Ishikawa (cell line): Measurements from ENCODE around the gene UTP25.
A peak's percentile ranks its signal among the peaks of the same experiment; 100 is the strongest.

Experiments used
- CEBPB ChIP-seq: IDR thresholded peaks from 2 replicates; pipeline ENCODE4 v1.6.1; 2012
- CREB1 ChIP-seq: IDR thresholded peaks from 2 replicates; pipeline ENCODE4 v1.6.1; 2012; ENCODE audit warnings: low read depth
- EGR1 ChIP-seq: IDR thresholded peaks from 2 replicates; pipeline ENCODE4 v1.6.1; 2012
- EP300 ChIP-seq: IDR thresholded peaks from 2 replicates; pipeline ENCODE4 v1.6.1; 2012; ENCODE audit warnings: borderline replicate concordance
- FOXM1 ChIP-seq: IDR thresholded peaks from 2 replicates; pipeline ENCODE4 v1.6.1; 2012; ENCODE audit warnings: low read depth, borderline replicate concordance
- MAX ChIP-seq: IDR thresholded peaks from 2 replicates; pipeline ENCODE4 v1.6.1; 2012
- NFIC ChIP-seq: IDR thresholded peaks from 2 replicates; pipeline ENCODE4 v1.6.1; 2012
- RAD21 ChIP-seq: IDR thresholded peaks from 2 replicates; pipeline ENCODE4 v1.6.1; 2012; ENCODE audit warnings: low read depth
- REST ChIP-seq: IDR thresholded peaks from 2 replicates; pipeline ENCODE4 v1.6.1; 2012; ENCODE audit warnings: low read depth, mild to moderate bottlenecking
- TAF1 ChIP-seq: IDR thresholded peaks from 2 replicates; pipeline ENCODE4 v1.6.1; 2012; ENCODE audit warnings: low read depth, mild to moderate bottlenecking
- TCF12 ChIP-seq: IDR thresholded peaks from 2 replicates; pipeline ENCODE4 v1.6.1; 2012; ENCODE audit warnings: low read depth
- TEAD4 ChIP-seq: IDR thresholded peaks from 2 replicates; pipeline ENCODE4 v1.6.1; 2012
- USF1 ChIP-seq: IDR thresholded peaks from 2 replicates; pipeline ENCODE4 v1.6.1; 2012
- YY1 ChIP-seq: IDR thresholded peaks from 2 replicates; pipeline ENCODE4 v1.6.1; 2012; ENCODE audit warnings: low read depth
- ZBTB7A ChIP-seq: IDR thresholded peaks from 2 replicates; pipeline ENCODE4 v1.6.1; 2012; ENCODE audit warnings: low read depth

UTP25 gene

GRCh38 chr1:209855623-209856022, 27.9 kb downstream of the UTP25 start:
- TF ChIP-seq TAF1 (no peak), TCF12 (no peak), NFIC (no peak), EP300 (no peak), ZBTB7A (no peak), MAX (no peak)

GRCh38 chr1:209858561-209859103, 30.9 kb downstream of the UTP25 start:
- TF ChIP-seq FOXM1 (no peak), USF1 (no peak), RAD21 (no peak), REST (no peak), CREB1 (no peak), CEBPB (no peak), ZBTB7A (no peak), TCF12 (no peak), MAX (no peak), TAF1 (no peak), EGR1 (no peak), YY1 (no peak), NFIC (no peak), TEAD4 (no peak), EP300 (no peak)

- TF ChIP-seq MAX (no peak), RAD21 (peak; percentile 81)
Observed at GRCh38 chr1:209860293-209860881, 32.6 kb downstream of the UTP25 start.

- TF ChIP-seq EP300, result no peak
- no peak for TF ChIP-seq CEBPB
- no peak for TF ChIP-seq YY1
- no peak for TF ChIP-seq CREB1
Observed at GRCh38 chr1:209861242-209861641, 33.5 kb downstream of the UTP25 start.

GRCh38 chr1:209862391-209863356, 34.9 kb downstream of the UTP25 start:
- no peak for TF ChIP-seq EP300

- TF ChIP-seq YY1, result no peak
- TF ChIP-seq USF1, result no peak
- TF ChIP-seq CEBPB, result no peak
- TF ChIP-seq EGR1, result no peak
- TF ChIP-seq REST, result no peak
Observed at GRCh38 chr1:209863766-209864485, 36.2 kb downstream of the UTP25 start.
